ENCODE data around the gene SYNE4.

Gene SYNE4

DNA sequence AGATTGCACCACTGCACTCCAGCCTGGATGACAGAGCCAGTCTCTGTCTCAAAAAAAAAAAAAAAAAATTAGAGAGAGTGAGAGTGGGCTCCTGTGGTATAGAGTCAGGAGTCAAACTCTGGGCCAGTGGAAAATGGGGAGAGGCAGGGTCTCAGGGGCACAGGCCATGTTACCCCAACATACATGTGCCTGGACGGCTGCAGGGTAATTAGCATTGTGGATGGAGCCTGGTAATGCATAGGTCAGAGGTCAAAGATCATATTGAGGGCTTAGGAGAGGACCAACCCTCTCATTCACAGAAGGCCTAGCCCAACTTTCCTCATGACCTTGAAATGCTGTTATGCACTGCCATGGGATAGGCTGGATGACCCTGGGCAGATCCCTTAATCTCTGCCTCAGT is 16.9 kb upstream of the SYNE4 start:
- DNase-seq (ENCODE audit: low read depth), result no peak

DNA sequence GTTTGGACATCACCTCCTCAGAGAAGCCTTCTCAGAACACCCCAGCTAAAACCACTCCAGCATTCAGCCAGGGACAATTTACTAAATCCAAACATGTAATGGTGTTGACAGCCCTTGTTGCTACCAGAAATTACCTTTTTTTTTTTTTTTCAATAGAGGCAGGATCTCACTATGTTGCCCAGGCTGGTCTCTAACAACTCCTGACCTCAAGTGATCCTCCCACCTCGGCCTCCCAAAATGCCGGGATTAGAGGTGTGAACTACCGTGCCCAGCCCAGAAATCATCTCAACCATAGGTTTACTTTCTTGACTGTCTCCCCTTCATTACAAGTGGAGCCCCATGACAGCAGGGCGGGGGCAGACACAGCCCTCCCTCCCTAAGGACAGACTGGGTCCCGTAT is 14.8 kb upstream of the SYNE4 start:
- no peak for DNase-seq (ENCODE audit: low read depth)

DNA sequence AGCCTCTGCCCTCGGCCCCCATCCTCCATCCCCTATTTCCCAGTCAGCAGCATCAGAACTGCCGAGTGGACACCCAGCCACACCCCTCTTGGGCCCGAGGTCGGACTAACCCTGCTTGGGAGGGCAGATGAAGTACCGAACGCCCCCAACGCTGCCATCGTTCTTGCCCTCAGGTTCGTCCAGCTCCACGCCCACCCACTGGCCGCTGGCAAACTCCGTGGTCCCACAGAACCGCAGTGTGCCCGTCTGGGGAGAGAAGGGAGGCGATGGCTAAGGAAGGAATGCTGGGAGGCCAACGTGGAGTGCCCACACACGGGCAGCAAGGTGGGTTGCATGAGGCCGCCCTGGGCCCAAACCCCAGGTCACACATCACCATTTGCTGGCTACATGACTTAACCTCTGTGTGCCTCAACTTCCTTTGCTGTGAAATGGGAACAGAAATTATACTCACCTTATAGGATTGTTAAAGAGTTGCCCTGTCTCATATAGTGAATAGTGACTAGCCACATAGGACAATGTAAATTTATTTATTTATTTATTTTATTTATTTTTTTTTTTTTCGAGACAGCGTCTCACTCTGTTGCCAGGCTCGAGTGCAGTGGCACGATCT is 10.6 kb upstream of the SYNE4 start:
- no peak for DNase-seq (ENCODE audit: low read depth)

DNA sequence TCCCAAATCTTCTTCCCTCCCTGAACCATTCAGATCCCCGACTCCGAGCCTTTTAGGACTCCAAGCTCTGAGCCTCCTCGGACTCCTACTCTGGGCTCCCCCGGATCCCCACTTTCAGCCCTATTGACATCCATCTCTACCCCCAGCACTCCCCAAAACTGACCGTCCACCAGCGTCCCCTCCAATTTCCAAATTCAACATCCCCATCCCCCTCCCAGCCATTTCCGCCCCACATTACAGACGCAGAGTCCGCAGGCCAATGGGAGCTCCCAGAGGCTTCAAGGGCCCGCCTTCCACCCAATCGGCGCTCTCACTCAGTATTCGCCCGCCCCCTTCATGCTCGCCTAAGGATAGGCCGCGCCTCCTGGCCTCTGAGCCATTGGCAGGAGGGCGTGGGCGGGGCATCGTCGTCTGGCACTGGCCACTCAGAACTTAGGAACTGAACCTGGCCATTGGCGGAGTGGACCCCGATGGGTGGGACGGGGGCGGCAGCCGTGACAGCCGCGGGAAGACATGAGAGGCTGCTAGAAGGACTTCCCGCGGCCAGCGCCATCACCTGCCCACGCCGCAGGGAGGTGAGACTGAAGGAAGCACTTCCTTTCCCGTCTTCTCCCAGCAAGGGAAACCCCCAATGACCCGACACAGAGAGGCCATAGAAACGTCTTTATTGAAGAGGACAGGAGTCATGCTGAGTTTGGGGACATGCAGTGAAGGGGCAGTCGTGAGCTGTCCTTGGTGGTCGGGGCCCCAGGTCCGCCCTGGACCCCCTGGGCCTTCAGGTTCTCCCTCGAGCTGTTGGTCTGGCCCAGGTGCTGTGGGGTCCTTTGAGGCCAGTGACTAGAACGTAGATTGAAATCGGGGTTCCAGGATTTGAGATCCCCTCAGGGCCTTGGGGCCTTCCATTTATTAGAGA is 5.7 kb upstream of the SYNE4 start, which contains the start of gene ALKBH6:
TSS of gene ALKBH6 (minus strand) at position 202 of the 913 bp plus-strand sequence. CDS start 816 bp downstream, outside the sequence.
- DNase-seq (ENCODE audit: low read depth), result peak; percentile 98

DNA sequence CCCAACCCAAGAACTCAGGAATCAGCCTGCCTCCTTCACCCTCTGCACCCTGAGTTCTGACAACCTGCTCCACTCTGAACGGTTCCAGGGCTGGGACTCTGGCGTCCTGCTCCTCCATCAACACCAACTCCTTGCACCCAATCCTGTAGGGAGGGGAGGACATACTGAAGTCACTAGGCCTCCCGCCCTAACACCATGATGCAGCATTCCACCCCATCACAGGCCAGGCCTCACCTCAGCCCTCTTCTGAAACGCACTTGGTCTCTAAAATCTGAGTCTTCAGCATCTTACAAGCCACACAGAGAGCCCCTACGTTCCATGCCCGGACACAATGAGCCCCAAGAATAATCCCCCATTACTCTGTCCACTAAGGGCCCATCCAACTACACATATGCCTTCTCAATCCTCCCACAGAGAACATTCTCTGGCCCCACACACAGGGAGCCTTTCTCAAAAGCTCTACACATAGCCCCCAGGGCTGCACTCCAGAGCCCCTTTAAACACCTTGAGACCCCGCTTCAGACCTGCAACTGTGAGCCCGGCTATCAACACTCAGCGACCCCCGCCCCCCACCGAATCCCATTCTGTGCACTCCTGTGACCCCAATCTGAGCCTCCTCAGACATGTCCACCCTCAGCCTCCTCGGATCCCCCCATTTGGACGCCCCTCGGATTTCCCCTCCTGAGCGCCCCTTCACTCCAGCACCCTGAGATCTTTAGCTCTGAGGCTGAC is 4.8 kb upstream of the SYNE4 start:
- no peak for DNase-seq (ENCODE audit: low read depth)

DNA sequence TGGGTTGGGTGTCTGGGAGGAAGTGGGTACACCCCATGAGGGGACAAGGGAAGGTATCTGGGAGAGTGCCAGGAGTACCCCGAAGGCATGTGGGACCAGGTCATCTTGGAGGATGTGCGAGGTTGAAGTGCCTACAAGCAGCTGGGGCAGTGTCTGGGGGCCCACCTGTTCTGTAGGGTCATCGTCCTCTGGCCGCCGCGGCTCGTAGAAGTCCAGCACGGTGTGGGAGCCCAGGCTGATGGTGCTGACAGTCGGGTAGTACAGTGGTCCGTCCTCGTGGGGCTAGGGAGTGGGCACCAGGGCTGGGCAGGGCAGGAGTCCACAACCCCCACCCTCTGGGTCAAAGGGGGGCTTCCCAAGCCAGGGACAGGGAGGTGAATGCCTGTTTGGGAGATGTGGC is 1.8 kb upstream of the SYNE4 start:
- DNase-seq (ENCODE audit: low read depth), result no peak

DNA sequence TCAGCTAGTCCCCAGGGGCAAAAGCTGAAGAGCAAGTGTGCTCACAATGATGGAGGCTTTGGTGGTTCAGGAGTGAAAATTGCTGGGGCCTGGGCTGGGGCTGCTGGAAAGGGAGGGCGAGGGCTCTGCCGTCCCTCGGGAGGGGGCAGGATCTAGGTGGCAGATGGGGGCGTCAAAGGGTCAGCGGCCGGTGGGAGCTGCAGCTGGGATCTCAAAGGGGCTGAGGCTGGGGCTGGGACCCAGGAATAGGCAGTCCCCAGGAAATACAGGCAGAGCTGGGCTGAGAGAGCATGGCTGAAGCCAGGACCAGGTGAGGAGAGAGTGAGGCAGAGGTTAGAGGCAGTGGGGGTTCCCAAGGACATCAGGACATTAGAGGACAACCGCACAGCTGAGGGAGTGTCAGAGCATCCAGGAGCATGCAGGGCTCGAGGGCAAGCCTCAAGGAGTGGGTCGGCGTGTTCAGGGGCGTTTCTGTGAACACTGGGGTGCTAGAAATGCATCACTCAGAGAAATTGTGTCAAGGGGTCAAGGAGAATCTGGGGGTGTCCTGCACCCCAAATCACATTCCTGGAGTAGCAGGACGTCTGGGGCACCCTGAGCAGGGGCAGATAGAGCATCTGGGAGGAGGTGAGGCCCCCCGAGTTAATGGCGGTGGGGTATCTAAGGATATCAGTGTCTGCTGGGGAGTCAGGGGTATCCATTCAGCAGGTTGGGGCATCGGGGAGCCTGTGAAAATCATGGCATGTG is 1.2 kb upstream of the SYNE4 start:
- DNase-seq (ENCODE audit: low read depth), result no peak

DNA sequence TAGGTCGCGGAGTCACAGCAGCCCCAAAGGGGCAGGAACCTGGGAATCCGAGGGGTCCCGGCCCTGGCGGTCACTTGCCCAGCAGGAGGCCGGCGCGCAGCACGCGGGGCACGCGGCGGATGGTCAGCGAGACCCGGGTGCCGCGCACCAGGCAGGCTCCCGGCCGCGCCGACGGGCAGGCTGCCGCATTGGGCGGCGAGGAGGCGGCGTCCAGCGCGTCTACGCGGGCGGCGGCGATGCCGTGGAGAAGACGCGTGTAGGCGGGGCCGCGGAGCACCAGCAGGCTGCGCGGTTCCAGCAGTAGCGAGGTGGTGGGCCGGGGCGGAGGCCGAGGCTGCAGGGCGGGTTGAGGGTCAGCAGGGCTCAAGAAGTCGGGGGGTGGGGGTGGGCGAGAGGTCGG is 607 bp upstream of the SYNE4 start:
- no peak for DNase-seq (ENCODE audit: low read depth)

DNA sequence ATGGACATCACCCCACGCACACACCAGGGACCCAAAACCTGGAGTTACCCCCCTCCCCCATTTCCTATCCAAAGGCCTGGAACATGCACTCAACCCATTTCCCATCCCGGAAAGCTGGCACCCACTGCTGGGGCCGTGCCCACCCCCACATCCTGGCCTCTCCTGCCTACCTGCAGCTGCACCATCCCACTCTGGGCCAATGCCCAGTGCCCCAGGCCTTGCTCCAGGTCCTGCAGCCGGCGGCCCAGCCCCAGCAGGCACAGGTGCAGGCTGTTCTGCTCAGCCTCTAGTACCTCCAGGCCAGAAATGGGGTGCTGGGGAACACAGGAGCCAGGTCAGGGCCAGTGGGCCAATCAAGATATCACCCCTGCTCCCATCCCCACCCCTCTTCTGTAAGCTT is 1.7 kb downstream of the SYNE4 start:
- DNase-seq (ENCODE audit: low read depth), result no peak

DNA sequence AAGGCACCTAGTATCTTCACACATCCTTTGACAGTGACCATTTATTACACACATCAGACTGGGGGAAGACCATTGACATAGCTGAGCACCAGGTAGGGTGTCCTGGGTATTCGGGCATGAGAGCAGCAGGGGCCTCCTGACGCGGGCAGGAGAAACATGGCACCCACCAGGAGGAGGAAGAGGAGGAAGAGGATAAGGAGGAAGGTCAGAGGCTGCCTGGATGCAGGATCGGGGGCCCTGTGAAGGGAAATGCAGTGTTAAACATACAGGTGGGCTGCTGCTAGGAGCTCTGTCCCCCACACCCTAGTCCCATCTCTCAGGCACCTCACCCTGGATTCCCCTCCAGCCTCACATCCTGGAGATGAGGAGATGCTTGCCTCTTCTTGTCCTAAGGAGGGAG is 5.3 kb downstream of the SYNE4 start:
- no peak for DNase-seq (ENCODE audit: low read depth)

DNA sequence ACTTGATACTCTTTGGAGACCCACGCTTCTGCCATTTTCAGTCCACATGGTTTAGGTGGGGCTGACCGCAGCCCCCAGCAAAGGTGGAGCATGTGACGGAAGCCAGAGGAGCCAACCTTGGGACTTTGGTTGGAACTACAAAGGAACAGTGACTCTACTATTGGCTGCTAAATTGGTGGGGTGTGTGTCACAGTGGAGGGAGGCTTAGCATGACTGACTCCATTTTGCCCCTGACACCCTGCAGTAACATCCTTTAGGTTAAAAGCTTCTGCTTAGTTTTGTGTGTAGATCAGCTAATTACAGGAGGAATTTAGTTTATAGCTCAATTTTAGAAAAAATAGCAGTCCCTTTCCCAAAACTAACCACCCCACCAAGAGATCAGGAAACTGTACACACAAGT is 7.0 kb downstream of the SYNE4 start:
- no peak for DNase-seq (ENCODE audit: low read depth)

DNA sequence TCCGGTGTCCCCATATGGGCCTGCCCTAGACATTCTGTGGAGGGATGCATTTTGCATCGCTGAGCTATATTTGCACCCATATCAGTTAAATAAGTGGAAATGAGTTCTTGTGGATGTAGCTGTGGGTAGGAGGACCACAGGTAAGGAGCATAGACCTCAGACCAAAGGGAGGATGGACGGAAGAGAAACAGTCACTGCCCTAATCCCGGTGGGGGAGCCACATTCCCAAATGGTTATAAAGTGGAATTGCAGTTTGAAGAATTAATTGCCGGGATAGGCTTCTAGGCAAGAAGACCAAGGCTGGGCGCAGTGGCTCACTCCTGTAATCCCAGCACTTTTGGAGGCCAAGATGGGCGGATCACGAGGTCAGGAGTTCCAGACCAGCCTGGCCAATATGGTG is 11.8 kb downstream of the SYNE4 start:
- no peak for DNase-seq (ENCODE audit: low read depth)

DNA sequence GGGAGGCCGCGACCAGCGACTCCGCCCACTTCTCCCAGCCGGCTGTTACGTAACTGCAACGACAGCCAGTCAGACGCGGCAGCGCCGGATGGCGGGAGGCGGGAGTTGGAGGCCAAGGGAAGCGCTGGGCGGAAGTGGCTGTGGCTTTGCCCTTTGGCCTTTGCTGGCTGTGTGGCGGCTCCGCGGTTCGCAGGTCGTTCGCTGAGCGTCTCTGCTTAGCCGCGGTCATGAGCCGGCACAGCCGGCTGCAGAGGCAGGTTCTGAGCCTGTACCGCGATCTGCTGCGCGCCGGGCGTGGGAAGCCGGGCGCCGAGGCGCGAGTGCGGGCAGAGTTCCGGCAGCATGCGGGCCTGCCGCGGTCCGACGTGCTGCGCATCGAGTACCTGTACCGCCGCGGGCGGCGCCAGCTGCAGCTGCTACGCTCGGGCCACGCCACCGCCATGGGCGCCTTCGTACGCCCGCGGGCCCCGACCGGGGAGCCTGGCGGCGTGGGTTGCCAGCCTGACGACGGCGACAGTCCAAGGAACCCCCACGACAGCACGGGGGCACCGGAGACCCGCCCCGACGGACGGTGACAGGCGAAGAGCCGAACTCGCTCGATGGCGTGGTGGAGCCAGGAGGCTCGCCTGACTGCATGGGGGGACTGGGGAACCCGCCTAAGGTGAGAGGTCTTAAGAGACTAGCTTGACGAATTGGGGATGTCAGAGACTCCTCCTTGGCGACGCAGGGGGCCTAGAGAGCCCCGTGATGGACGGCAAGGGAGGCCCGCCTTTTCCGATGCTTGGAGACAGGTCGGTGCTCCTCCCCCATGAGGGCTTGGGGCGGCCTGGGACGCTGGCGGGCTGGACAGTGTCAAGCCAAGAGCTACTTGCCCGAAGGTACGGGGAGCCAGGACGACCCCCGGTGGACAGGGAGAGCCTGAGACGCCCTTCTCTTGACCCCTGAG is 13.3 kb downstream of the SYNE4 start, which contains the start of gene SDHAF1:
TSS of gene SDHAF1 (plus strand) at position 141 of the 946 bp plus-strand sequence. CDS start at position 228, 87 bp downstream.
- peak; percentile 78 for DNase-seq (ENCODE audit: low read depth)

DNA sequence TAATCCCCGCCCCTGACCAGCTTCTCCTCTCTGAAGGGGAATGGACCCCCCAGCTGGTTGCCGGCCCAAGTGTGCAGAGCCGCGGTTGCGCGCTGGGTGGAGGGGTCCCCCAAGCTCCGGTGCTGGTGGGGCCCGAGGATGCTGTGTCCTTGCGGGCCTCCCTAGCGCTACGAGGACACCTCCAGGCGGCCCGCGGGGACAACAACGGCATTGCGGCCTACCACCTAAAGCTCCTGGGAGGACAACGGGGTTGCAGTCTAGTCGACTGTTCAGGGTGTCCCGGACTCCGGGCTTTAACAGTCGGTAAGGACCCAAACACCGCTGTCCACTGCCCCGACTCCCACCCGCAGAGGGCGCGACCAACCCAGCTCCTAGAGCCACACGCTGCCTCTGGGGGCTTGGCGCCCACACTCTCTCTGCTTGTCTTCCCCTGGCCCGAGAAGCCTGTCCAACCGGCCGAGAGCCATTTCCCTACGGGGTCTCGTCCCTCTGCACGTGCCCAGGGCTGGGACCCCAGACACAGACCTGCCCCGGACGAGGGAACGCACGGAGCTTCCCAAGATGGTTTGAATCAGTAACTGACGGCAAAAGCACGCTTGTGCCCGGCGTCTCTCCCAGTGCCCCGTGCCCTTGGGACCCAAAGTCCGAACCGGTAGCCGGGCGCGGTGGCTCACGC is 14.6 kb downstream of the SYNE4 start:
- no peak for DNase-seq (ENCODE audit: low read depth)

DNA sequence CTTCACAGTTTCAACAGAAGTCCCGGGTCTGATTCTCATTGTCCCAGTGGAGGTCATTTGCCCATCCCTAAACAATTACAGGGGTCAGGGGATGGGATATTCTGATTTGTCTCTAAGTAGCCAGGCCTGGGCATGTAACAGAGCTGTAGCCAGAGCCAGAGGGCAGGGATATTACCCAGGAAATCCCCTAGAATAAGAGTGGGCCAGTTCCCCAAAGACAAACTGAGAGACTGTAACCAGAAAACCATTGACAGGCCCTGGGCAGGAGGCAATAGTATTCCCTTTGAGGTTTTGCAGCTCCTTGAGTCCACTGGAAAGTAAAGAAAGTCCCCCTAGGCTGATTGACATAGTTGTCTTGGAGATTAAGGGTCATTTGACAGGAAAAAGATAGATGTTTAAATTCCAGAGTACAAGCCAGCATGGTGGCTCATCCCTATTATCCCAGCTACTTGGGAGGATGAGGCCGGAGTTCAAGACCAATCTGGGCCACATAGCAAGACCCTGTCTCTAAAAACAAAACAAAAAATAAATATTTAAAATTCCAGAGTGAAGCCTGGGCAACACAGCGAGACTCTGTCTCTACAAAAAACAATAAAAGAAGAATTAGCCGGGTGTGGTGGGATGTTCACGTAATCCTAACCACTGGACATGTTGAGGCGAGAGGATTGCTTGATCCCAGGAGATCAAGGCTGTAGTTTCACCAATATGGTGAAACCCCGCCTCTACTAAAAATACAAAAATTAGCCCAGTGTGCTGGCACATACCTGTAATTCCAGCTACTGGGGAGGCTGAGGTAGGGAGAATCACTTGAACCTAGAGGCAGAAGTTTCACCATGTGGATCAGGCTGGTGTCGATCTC is 15.5 kb downstream of the SYNE4 start:
- DNase-seq (ENCODE audit: low read depth), result no peak

DNA sequence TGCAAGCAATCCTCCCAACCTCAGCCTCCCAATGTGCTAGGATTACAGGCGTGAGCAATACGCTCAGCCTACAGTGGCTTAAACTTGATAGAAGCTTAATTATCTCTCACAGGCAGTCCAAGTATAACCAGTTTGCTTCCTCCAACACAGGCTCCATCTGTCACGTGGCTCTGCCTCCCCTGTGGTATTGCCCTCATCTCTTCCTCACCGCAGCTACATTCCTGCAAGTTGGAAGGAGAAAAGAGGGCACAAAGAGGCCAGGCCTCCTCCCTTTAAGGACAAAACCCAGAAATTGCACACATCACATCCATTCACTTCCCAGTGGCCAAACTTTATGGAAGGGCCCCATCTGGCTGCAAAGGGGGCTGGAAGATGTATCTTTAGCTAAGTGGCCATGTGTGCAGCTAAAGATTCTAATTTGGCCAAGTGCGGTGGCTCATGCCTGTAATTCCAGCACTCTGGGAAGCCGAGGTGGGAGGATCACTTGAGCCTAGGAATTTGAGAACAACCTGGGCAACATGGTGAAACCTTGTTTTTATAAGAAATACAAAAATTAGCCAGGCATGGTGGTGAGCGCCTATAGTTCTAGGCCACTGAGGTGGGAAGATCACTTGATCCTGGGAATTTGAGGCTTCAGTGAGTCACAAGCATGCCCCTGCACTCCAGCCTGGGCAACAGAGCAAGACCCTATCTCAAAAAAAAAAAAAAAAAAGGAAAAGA is 16.7 kb downstream of the SYNE4 start:
- no peak for DNase-seq (ENCODE audit: low read depth)

DNA sequence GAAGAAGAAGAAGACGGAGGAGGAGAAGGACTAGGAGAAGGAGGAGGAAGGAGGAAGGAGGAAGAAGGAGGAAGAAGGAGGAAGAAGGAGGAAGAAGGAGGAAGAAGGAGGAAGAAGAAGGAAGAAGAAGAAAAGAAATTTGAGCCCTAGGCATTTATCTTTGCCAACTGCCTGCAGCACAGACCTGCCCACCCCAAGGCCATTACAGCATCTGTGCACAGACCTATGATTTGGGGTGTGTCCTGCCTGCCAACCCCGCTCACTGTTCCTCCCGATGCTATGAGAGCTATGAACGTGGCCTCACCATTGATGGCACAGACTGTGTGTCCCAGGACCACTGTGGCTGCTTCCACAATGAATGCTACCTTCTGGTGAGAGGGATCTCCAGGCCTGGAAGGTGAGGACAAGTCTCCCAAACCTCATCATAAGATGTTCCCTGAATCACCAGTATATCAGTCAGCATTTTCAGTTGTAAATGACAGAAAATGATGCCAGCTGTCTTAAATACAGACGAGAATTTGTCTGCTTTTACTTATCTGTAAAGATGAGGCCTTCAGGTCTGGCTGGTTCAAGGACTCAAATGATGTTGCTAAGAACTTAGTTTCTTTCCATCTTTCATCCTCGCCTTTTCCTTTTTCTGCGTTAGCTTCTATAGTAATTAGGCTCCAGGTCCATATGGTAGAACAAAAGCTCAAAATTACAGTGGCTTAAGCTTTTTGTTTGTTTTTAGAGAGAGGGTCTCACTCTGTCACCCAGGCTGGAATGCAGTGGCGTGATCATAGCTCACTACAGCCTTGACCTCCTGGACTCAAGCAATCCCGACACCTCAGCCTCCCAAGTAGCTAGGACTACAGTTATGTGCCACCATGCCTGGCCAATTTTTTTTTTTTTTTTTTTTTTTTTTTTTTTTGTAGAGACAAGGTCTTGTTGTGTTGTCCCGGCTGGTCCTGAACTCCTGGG is 17.6 kb downstream of the SYNE4 start:
- DNase-seq (ENCODE audit: low read depth), result no peak
